Measurements from ENCODE around the gene GSK3A.

GRCh38 chr19:42275103-42275502 is 32.7 kb upstream of the GSK3A start:
- TF ChIP-seq GATA2 (IDR thresholded peaks at IDR 0.05; ENCODE audit: low read depth, low read length) (no peak), GATA3 (IDR thresholded peaks at IDR 0.05; ENCODE audit: low read depth, low read length) (no peak)

Measured in SH-SY5Y (cell line).